Measurements from ENCODE around the gene MYO5C. TPM values are rescaled to one million over a fixed set of nuclear protein-coding genes. Genes with fewer than 3 reads are reported as not detected.

Gene MYO5C
- total and polyA plus RNA-seq, 5 donors from 2014 or later, result 0.60 to 4.1 (median 1.5) TPM

DNA sequence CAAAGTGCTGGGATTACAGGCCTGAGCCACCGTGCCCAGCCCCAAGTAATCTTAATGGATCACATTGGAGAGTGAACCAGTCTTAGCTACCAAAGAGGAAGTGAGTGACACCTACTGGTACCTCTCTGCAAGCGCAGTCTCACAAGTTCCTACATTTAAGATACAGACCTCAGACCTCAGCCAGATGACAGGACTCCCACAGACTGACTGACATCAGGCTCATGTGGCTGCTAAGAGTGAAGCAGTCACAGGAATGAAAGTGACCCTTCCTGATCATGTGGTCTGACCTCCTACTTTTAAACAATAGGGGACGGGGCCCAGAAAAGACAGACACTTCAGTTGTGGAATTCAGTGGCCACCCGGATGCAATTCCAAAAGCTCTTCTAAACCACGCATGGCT lies 68.1 kb downstream of the MYO5C start:
- ATAC-seq (ENCODE audit: low read depth in 2 of 2) (peak; percentile 97 to 98), DNase-seq (peak; percentile 45 to 90 (median 72))
- peaks cover 4% of the 10 kb centered on the region for H3K36me3 ChIP-seq (ENCODE audit: control insufficient read depth, insufficient read depth, low read length)
- H3K27ac ChIP-seq (ENCODE audit: insufficient read depth, low read length, poor library complexity, severe bottlenecking), result no peak overlapping the region
- H3K4me3 Mint-ChIP-seq, result peak overlapping the region in 1 of 4 donors; percentile 33
- H3K27me3 Mint-ChIP-seq, result no peaks in the 10 kb centered on the region
- H3K4me1 Mint-ChIP-seq, result peaks cover 5 to 32% (median 21%) of the 10 kb centered on the region in 4 donors
- H3K9me3 ChIP-seq (ENCODE audit: control insufficient read depth in 2 of 2, low read length in 2 of 2), result no peaks in the 10 kb centered on the region
- peaks cover 19% of the 10 kb centered on the region for H3K36me3 Mint-ChIP-seq
- no peaks in the 10 kb centered on the region for H3K9me3 Mint-ChIP-seq
- H3K4me1 ChIP-seq (ENCODE audit: control insufficient read depth, insufficient read depth, low read length, poor library complexity, severe bottlenecking), result peaks cover 21% of the 10 kb centered on the region
- H3K27me3 ChIP-seq (ENCODE audit: control insufficient read depth, insufficient read depth, low read length), result no peaks in the 10 kb centered on the region
- H3K27ac Mint-ChIP-seq, result peak overlapping the region; percentile 79 to 84 (median 81)
- H3K4me3 ChIP-seq (ENCODE audit: low read depth, low read length), result no peak overlapping the region

DNA sequence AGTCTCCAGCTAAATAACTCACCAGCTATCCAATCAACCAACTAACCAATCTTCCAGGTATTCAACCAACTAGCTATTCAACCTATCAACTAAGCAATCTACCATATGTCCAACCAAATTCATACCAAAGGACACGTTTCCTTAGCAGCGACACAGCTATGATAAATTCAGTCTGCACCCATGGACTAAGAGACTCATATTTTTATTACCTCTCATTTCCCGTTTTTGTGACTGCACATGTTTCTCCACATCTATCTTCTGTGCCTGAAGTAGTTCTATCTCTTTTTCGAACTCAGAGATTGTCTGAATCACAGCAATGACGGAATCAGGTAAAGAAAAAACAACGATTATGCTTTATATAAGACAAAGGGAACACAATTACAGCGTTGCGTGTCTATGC lies 70.4 kb downstream of the MYO5C start:
- DNase-seq, result no peak
- Mint-ChIP-seq H3K36me3 (peaks cover 19% of the 10 kb centered on the region), H3K27ac (peak overlapping the region in 1 of 3 donors; percentile 41), H3K4me3 (peak overlapping the region in 1 of 4 donors; percentile 8), H3K27me3 (no peaks in the 10 kb centered on the region), H3K4me1 (peaks cover 10 to 37% (median 27%) of the 10 kb centered on the region in 4 donors), H3K9me3 (no peaks in the 10 kb centered on the region)
- no peak overlapping the region for H3K4me3 ChIP-seq (ENCODE audit: low read depth, low read length)
- H3K9me3 ChIP-seq (ENCODE audit: control insufficient read depth in 2 of 2, low read length in 2 of 2), result no peaks in the 10 kb centered on the region
- no peak overlapping the region for H3K27ac ChIP-seq (ENCODE audit: insufficient read depth, low read length, poor library complexity, severe bottlenecking)
- no peak for ATAC-seq (ENCODE audit: low read depth in 2 of 2)
- peaks cover 27% of the 10 kb centered on the region for H3K4me1 ChIP-seq (ENCODE audit: control insufficient read depth, insufficient read depth, low read length, poor library complexity, severe bottlenecking)
- H3K36me3 ChIP-seq (ENCODE audit: control insufficient read depth, insufficient read depth, low read length), result peaks cover 4% of the 10 kb centered on the region
- H3K27me3 ChIP-seq (ENCODE audit: control insufficient read depth, insufficient read depth, low read length), result no peaks in the 10 kb centered on the region

DNA sequence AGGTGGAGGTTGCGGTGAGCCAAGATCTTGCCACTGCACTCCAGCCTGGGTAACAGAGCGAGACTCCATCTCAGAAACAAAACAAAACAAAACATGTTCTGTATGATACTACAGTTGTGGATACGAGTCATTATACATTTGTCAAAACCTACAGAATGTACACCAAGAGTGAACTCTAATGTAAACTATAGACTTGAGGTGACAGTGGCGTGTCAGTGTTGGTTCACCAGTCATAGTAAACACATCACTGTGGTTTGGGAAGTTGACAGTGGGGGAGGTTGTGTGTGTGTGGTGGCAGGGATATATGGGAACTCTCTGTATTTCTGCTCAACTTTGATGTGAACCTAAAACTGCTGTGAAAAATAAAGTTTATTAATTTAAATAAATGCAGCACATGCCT lies 71.4 kb downstream of the MYO5C start:
- Histone ChIP-seq H3K27me3 (ENCODE audit: control insufficient read depth, insufficient read depth, low read length) (no peaks in the 10 kb centered on the region), H3K4me1 (ENCODE audit: control insufficient read depth, insufficient read depth, low read length, poor library complexity, severe bottlenecking) (peaks cover 27% of the 10 kb centered on the region), H3K4me3 (ENCODE audit: low read depth, low read length) (no peak overlapping the region), H3K36me3 (ENCODE audit: control insufficient read depth, insufficient read depth, low read length) (peaks cover 4% of the 10 kb centered on the region), H3K27ac (ENCODE audit: insufficient read depth, low read length, poor library complexity, severe bottlenecking) (no peak overlapping the region), H3K9me3 (ENCODE audit: control insufficient read depth in 2 of 2, low read length in 2 of 2) (no peaks in the 10 kb centered on the region)
- H3K27ac Mint-ChIP-seq, result no peak overlapping the region
- no peak overlapping the region for H3K4me3 Mint-ChIP-seq
- peaks cover 19% of the 10 kb centered on the region for H3K36me3 Mint-ChIP-seq
- H3K27me3 Mint-ChIP-seq, result no peaks in the 10 kb centered on the region
- ATAC-seq (ENCODE audit: low read depth in 2 of 2), result no peak
- no peaks in the 10 kb centered on the region for H3K9me3 Mint-ChIP-seq
- peaks cover 10 to 42% (median 29%) of the 10 kb centered on the region in 4 donors for H3K4me1 Mint-ChIP-seq
- no peak for DNase-seq

DNA sequence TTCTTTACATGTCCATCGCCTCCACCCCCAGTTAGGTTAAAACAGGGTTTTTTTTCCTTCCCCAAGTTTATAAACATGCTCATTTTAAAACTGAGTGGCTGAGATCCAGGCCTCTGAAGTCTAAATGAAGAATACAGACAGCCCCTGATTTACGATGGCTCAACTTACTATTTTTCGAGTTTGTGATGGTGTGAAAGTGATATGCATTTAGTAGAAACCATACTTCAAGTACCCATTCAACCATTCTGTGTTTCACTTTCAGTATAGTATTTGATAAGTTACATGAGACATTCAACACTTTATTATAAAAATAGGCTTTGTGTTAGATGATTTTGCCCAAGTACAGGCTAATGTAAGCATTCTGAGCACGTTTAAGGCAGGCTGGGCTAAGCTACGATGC lies 73.9 kb downstream of the MYO5C start:
- H3K9me3 ChIP-seq (ENCODE audit: control insufficient read depth in 2 of 2, low read length in 2 of 2), result no peaks in the 10 kb centered on the region
- H3K4me3 ChIP-seq (ENCODE audit: low read depth, low read length), result peak overlapping the region; percentile 90
- Mint-ChIP-seq H3K4me1 (peaks cover 5 to 36% (median 26%) of the 10 kb centered on the region in 4 donors), H3K36me3 (peaks cover 21% of the 10 kb centered on the region), H3K4me3 (peak overlapping the region; percentile 78 to 93 (median 90)), H3K27me3 (no peaks in the 10 kb centered on the region), H3K9me3 (no peaks in the 10 kb centered on the region), H3K27ac (peak overlapping the region; percentile 95 to 97 (median 96))
- peak overlapping the region; percentile 84 for H3K27ac ChIP-seq (ENCODE audit: insufficient read depth, low read length, poor library complexity, severe bottlenecking)
- peaks cover 24% of the 10 kb centered on the region for H3K4me1 ChIP-seq (ENCODE audit: control insufficient read depth, insufficient read depth, low read length, poor library complexity, severe bottlenecking)
- H3K36me3 ChIP-seq (ENCODE audit: control insufficient read depth, insufficient read depth, low read length), result peaks cover 4% of the 10 kb centered on the region
- no peaks in the 10 kb centered on the region for H3K27me3 ChIP-seq (ENCODE audit: control insufficient read depth, insufficient read depth, low read length)
- DNase-seq (peak in 1 of 3 donors; percentile 62), ATAC-seq (ENCODE audit: low read depth in 2 of 2) (peak in 1 of 2 donors; percentile 35)

DNA sequence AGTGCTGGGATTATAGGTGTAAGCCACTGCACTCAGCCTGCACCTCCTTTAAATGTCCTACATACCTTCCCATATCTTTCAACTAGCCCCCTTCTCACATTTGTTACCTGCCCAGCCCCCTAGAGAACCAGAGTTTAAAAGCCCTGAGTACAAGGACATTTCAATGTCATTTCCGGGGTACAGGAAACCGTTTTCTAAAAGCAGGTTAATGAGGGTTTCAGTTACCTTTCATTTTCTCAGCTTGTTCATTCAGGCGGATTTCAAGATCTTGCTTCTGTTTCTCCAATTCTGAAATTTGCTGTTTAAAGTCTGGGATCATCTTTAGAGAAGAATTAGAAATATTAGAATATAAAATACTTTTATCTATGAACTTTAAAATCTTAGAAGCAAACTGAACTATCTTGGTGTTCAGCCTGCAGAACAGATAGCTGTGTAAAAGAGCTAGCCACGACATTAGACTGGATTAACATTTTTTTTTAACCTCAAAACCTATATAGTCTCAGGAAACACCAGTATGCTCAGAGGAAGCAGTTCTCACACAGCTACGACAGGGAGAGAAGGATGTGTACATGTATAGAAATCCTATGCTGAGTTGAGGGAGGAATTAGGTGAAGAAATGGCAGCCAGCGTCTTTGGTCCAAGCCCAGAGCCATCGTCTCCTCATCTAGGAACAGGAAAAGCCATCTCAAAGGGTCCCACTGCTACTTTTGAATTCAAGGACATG lies 74.5 kb downstream of the MYO5C start:
- Histone ChIP-seq H3K27me3 (ENCODE audit: control insufficient read depth, insufficient read depth, low read length) (no peaks in the 10 kb centered on the region), H3K36me3 (ENCODE audit: control insufficient read depth, insufficient read depth, low read length) (peaks cover 4% of the 10 kb centered on the region), H3K4me3 (ENCODE audit: low read depth, low read length) (peak overlapping the region; percentile 90), H3K27ac (ENCODE audit: insufficient read depth, low read length, poor library complexity, severe bottlenecking) (peak overlapping the region; percentile 84), H3K4me1 (ENCODE audit: control insufficient read depth, insufficient read depth, low read length, poor library complexity, severe bottlenecking) (peaks cover 24% of the 10 kb centered on the region), H3K9me3 (ENCODE audit: control insufficient read depth in 2 of 2, low read length in 2 of 2) (no peaks in the 10 kb centered on the region)
- peak in 2 of 3 donors; percentile 35 to 72 for DNase-seq
- Mint-ChIP-seq H3K4me3 (peak overlapping the region; percentile 78 to 93 (median 90)), H3K4me1 (peaks cover 5 to 36% (median 26%) of the 10 kb centered on the region in 4 donors), H3K9me3 (no peaks in the 10 kb centered on the region), H3K36me3 (peaks cover 24% of the 10 kb centered on the region), H3K27ac (peak overlapping the region; percentile 95 to 97 (median 96)), H3K27me3 (no peaks in the 10 kb centered on the region)
- peak; percentile 54 to 69 for ATAC-seq (ENCODE audit: low read depth in 2 of 2)

DNA sequence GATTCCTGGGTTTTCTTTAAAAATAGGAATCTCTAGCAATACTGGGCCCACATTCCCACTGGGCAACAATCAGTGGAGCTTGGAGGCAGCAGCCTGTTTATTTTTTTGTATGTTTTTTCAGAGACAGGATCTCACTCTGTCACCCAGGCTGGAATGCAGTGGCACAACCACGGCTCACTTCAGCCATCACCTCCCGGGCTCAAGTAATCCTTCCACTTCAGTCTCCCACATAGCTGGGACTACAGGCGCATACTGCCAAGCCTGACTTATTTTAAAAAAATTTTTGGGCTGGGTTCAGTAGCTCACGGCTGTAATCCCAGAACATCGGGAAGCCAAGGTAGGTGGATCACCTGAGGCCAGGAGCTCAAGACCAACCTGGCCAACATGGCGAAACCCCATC lies 75.4 kb downstream of the MYO5C start:
- H3K27me3 Mint-ChIP-seq, result no peaks in the 10 kb centered on the region
- peaks cover 5 to 36% (median 25%) of the 10 kb centered on the region in 4 donors for H3K4me1 Mint-ChIP-seq
- H3K4me3 Mint-ChIP-seq, result no peak overlapping the region
- H3K27me3 ChIP-seq (ENCODE audit: control insufficient read depth, insufficient read depth, low read length), result no peaks in the 10 kb centered on the region
- H3K36me3 Mint-ChIP-seq, result peaks cover 26% of the 10 kb centered on the region
- H3K27ac ChIP-seq (ENCODE audit: insufficient read depth, low read length, poor library complexity, severe bottlenecking), result peak overlapping the region; percentile 84
- no peak overlapping the region for H3K4me3 ChIP-seq (ENCODE audit: low read depth, low read length)
- no peaks in the 10 kb centered on the region for H3K9me3 Mint-ChIP-seq
- peaks cover 4% of the 10 kb centered on the region for H3K36me3 ChIP-seq (ENCODE audit: control insufficient read depth, insufficient read depth, low read length)
- DNase-seq, result no peak
- no peak for ATAC-seq (ENCODE audit: low read depth in 2 of 2)
- H3K4me1 ChIP-seq (ENCODE audit: control insufficient read depth, insufficient read depth, low read length, poor library complexity, severe bottlenecking), result peaks cover 24% of the 10 kb centered on the region
- no peak overlapping the region for H3K27ac Mint-ChIP-seq
- no peaks in the 10 kb centered on the region for H3K9me3 ChIP-seq (ENCODE audit: control insufficient read depth in 2 of 2, low read length in 2 of 2)

DNA sequence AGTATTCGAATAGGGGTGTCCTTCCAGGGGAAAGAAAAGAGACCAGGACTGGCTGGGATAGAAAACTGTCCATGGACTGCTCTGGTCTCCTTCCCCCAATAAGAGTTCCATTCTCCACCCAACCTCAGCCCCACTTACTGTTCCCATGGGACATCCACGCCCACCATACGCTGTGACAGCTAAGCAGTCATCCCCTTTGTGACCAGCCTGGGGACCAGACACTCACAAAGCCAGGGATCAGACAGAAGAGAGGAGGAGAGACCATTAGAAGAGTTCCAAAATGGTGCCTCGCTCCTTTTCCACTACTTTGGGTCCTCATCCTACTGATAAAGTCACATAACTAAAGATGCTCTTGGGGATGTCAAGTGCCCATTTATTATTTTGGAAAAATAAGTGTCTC lies 76.8 kb downstream of the MYO5C start:
- Mint-ChIP-seq H3K36me3 (peaks cover 22% of the 10 kb centered on the region), H3K27ac (no peak overlapping the region), H3K4me3 (no peak overlapping the region)

DNA sequence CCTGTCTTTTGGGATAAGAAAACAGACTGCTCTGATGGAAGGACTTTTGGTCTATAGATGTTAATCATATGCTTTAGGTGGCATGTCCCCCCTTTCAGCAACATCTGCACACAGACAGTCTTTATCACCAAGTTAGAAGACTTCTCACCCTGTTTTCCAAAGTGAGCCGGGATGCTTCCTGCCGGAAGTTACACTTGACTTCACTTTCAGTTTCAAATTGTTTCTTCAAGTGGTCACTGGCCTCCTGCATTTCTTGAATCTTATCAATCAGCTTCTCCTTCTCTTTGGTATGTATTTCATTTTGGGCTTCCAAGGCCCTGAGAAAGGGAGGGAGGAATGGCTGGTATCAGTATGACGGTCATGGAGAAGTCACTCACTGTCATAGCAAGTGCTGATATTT lies 77.2 kb downstream of the MYO5C start:
- Mint-ChIP-seq H3K9me3 (no peaks in the 10 kb centered on the region), H3K27ac (peak overlapping the region in 1 of 3 donors; percentile 84), H3K4me1 (peaks cover 5 to 33% (median 20%) of the 10 kb centered on the region in 4 donors), H3K27me3 (no peaks in the 10 kb centered on the region), H3K4me3 (no peak overlapping the region), H3K36me3 (peaks cover 25% of the 10 kb centered on the region)
- Histone ChIP-seq H3K36me3 (ENCODE audit: control insufficient read depth, insufficient read depth, low read length) (no peaks in the 10 kb centered on the region), H3K9me3 (ENCODE audit: control insufficient read depth in 2 of 2, low read length in 2 of 2) (no peaks in the 10 kb centered on the region), H3K27me3 (ENCODE audit: control insufficient read depth, insufficient read depth, low read length) (no peaks in the 10 kb centered on the region), H3K4me3 (ENCODE audit: low read depth, low read length) (no peak overlapping the region), H3K27ac (ENCODE audit: insufficient read depth, low read length, poor library complexity, severe bottlenecking) (no peak overlapping the region), H3K4me1 (ENCODE audit: control insufficient read depth, insufficient read depth, low read length, poor library complexity, severe bottlenecking) (peaks cover 24% of the 10 kb centered on the region)
- no peak for ATAC-seq (ENCODE audit: low read depth in 2 of 2)
- DNase-seq, result no peak

More for the DNA sequence above, 76.8 kb downstream of the MYO5C start:
- Histone ChIP-seq H3K27ac (ENCODE audit: insufficient read depth, low read length, poor library complexity, severe bottlenecking) (no peak overlapping the region), H3K9me3 (ENCODE audit: control insufficient read depth in 2 of 2, low read length in 2 of 2) (no peaks in the 10 kb centered on the region), H3K4me3 (ENCODE audit: low read depth, low read length) (no peak overlapping the region), H3K36me3 (ENCODE audit: control insufficient read depth, insufficient read depth, low read length) (no peaks in the 10 kb centered on the region), H3K4me1 (ENCODE audit: control insufficient read depth, insufficient read depth, low read length, poor library complexity, severe bottlenecking) (peaks cover 24% of the 10 kb centered on the region), H3K27me3 (ENCODE audit: control insufficient read depth, insufficient read depth, low read length) (no peaks in the 10 kb centered on the region)
- ATAC-seq (ENCODE audit: low read depth in 2 of 2), result no peak
- Mint-ChIP-seq H3K27me3 (no peaks in the 10 kb centered on the region), H3K9me3 (no peaks in the 10 kb centered on the region), H3K4me1 (peaks cover 5 to 36% (median 21%) of the 10 kb centered on the region in 4 donors)
- DNase-seq, result no peak
